ENCODE data around the gene INPP4A. TPM values are rescaled to one million over a fixed set of nuclear protein-coding genes. Genes with fewer than 3 reads are reported as not detected.

INPP4A gene
- total and polyA plus RNA-seq, 8 donors: 20.6 to 34.2 (median 23.5) TPM

- H3K27me3 ChIP-seq: no peaks in the 10 kb centered on the region
- no peak overlapping the region for H3K4me3 ChIP-seq
- peak overlapping the region in 1 of 2 donors; percentile 90 for H3K27ac ChIP-seq
- H3K9me3 ChIP-seq: no peaks in the 10 kb centered on the region
- peaks cover 37 to 74% of the 10 kb centered on the region in 2 donors for H3K4me1 ChIP-seq
- no peak for TF ChIP-seq CTCF (IDR thresholded peaks at IDR 0.05)
- DNase-seq: no peak
- intact Hi-C loops (cut with DNase I): no loop called here
- no peak for ATAC-seq
- no peaks in the 10 kb centered on the region for H3K36me3 ChIP-seq
Observed at GRCh38 chr2:98507461-98507860, 62.8 kb downstream of the INPP4A start.

DNA sequence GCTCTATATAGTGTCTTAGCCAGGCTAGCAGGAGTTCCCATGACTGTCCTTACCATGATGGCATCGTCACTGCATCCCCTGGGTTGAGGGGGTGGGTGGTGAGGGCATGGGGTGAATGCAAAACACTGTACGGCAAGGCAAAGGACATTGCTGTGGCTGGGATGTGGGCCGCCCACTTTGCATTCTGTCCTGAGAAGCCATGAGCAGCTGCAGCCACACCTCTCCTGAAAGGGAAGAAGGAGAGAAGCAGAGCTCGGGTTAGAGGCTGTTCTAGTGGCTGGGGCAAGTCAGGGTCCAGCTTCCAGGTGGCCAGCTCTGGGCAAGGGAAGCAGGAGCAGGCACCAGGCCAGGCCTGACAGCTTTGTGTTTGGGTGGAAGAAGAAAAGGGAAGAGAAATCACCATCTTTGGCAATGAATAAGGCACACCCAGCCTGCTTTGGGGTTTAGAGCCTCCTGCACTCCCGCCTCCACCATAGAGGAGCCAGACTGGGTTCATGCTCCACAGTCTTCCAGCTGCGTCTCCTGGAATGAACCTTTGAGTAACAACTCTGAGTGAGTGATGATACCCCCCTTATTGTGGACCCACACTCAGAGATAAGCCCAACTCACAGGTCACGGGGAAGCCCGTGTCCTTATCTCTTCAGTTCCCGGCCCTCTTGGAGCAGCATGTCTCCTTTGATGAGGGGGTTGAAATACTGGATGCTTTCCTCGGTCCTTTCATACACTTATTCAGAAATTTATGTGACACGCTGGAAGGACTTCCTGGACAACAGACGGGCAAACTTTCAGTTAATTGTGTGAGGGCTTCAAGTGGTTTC is 63.4 kb downstream of the INPP4A start:
- H3K9me3 ChIP-seq: no peaks in the 10 kb centered on the region
- H3K4me1 ChIP-seq: peaks cover 37 to 78% of the 10 kb centered on the region in 2 donors
- DNase-seq (peak in 3 of 4 donors; percentile 27 to 83 (median 72)), ATAC-seq (peak; percentile 31)
- intact Hi-C loops (cut with DNase I): no loop called here
- H3K4me3 ChIP-seq: no peak overlapping the region
- H3K27ac ChIP-seq: peak overlapping the region; percentile 74 to 90
- no peaks in the 10 kb centered on the region for H3K27me3 ChIP-seq
- no peaks in the 10 kb centered on the region for H3K36me3 ChIP-seq
- no peak for TF ChIP-seq CTCF (IDR thresholded peaks at IDR 0.05)

DNA sequence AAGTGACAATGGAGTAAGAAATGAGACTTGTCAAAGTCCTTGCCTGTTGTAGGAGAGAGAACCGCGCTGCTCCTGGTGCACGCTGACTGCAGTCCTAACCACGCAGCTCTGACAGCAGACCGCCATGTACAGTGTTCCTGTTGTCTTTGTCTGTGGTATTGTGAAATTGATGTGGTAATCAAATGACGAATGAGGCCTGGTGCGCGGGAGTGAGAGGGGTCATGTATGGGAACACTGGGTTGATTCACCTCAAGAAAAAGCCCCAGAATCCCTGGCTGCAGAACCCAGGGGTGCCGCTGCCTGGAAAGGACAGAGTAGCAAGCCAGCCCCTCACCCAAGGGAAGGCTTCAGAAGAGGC is 64.0 kb downstream of the INPP4A start:
- DNase-seq (peak in 2 of 4 donors; percentile 75 to 82), ATAC-seq (peak; percentile 70)
- Histone ChIP-seq H3K4me3 (no peak overlapping the region), H3K27ac (peak overlapping the region; percentile 74 to 90), H3K9me3 (no peaks in the 10 kb centered on the region), H3K36me3 (no peaks in the 10 kb centered on the region), H3K27me3 (no peaks in the 10 kb centered on the region), H3K4me1 (peaks cover 36 to 73% of the 10 kb centered on the region in 2 donors)
- intact Hi-C loops (cut with DNase I): no loop called here
- TF ChIP-seq CTCF (IDR thresholded peaks at IDR 0.05): no peak

DNA sequence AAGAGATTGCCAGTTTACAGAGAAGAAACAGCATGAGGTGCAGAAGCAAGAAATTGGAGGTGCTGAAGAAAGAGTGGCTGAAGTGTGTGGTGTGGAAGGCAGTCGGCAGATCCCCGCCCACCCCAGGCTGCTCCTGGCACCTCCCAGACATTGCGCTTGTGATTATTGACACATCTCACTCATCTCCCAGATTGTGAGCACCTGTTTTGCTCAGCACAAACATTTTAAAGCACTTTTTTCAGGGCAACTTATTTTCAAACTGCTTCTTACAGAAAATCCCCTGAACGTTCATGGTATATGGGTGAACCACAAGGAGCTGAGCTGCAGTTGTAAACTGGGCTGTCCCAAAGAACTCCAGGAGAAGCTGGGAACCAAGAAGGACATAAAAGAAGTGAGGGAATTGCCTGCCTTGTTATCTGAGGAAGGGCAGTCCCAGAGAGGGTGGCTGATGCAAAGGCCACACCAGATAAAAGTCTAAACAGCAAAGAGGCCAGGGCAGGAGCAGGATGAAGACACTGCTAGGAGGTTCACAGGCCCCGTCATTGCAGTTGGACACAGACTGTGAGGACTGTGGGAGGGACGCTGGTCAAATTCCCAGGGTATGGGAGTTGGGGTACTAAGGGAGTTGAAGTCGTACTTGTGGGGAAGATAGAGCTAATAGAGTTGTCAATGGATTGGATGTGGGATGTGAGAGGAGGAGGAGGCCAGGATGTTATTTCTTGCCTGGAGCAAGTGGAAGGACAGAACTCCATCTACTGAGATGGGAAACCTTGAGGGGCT is 65.1 kb downstream of the INPP4A start:
- DNase-seq (no peak), ATAC-seq (no peak)
- Histone ChIP-seq H3K36me3 (no peaks in the 10 kb centered on the region), H3K27ac (peak overlapping the region in 1 of 2 donors; percentile 90), H3K4me3 (no peak overlapping the region), H3K27me3 (no peaks in the 10 kb centered on the region), H3K4me1 (peaks cover 28 to 68% of the 10 kb centered on the region in 2 donors), H3K9me3 (no peaks in the 10 kb centered on the region)
- no peak for TF ChIP-seq CTCF (IDR thresholded peaks at IDR 0.05)
- intact Hi-C loops (cut with DNase I): no loop called here

GRCh38 chr2:98510322-98510662 is 65.6 kb downstream of the INPP4A start:
- no peaks in the 10 kb centered on the region for H3K36me3 ChIP-seq

More at GRCh38 chr2:98510322-98510662, 65.6 kb downstream of the INPP4A start:
- no peaks in the 10 kb centered on the region for H3K9me3 ChIP-seq
- no peaks in the 10 kb centered on the region for H3K27me3 ChIP-seq
- no peak overlapping the region for H3K27ac ChIP-seq
- no peak for ATAC-seq
- TF ChIP-seq CTCF (IDR thresholded peaks at IDR 0.05): no peak
- peaks cover 27 to 68% of the 10 kb centered on the region in 2 donors for H3K4me1 ChIP-seq
- intact Hi-C loops (cut with DNase I): no loop called here
- no peak overlapping the region for H3K4me3 ChIP-seq
- no peak for DNase-seq

Measured in left lung (tissue), 10 donors.